Measurements from ENCODE around the gene PHLPP1.

The PHLPP1 gene

GRCh38 chr18:62876828-62877227 lies 161.5 kb downstream of the PHLPP1 start:
- no peak for TF ChIP-seq CTCF (IDR thresholded peaks at IDR 0.05; ENCODE audit: insufficient read depth, low read depth, low read length, missing control alignments)
- no peak overlapping the region for H3K4me3 ChIP-seq (ENCODE audit: low read depth, low read length)
- no peak for DNase-seq (ENCODE audit: low read depth)

GRCh38 chr18:62877411-62878221 lies 162.3 kb downstream of the PHLPP1 start:
- no peak overlapping the region for H3K4me3 ChIP-seq (ENCODE audit: low read depth, low read length)
- no peak for DNase-seq (ENCODE audit: low read depth)
- no peak for TF ChIP-seq CTCF (IDR thresholded peaks at IDR 0.05; ENCODE audit: insufficient read depth, low read depth, low read length, missing control alignments)

GRCh38 chr18:62878305-62878704 lies 163.0 kb downstream of the PHLPP1 start:
- DNase-seq (ENCODE audit: low read depth), result no peak
- H3K4me3 ChIP-seq (ENCODE audit: low read depth, low read length), result no peak overlapping the region
- TF ChIP-seq CTCF (IDR thresholded peaks at IDR 0.05; ENCODE audit: insufficient read depth, low read depth, low read length, missing control alignments), result no peak

- DNase-seq (ENCODE audit: low read depth), result no peak
- no peak for TF ChIP-seq CTCF (IDR thresholded peaks at IDR 0.05; ENCODE audit: insufficient read depth, low read depth, low read length, missing control alignments)
- H3K4me3 ChIP-seq (ENCODE audit: low read depth, low read length), result no peak overlapping the region
Measured at GRCh38 chr18:62880034-62880433, 164.7 kb downstream of the PHLPP1 start.

- no peak for TF ChIP-seq CTCF (IDR thresholded peaks at IDR 0.05; ENCODE audit: insufficient read depth, low read depth, low read length, missing control alignments)
- no peak for DNase-seq (ENCODE audit: low read depth)
- H3K4me3 ChIP-seq (ENCODE audit: low read depth, low read length), result no peak overlapping the region
Measured at GRCh38 chr18:62880673-62881364, 165.5 kb downstream of the PHLPP1 start.

- no peak for TF ChIP-seq CTCF (IDR thresholded peaks at IDR 0.05; ENCODE audit: insufficient read depth, low read depth, low read length, missing control alignments)
- DNase-seq (ENCODE audit: low read depth), result peak; percentile 20
- H3K4me3 ChIP-seq (ENCODE audit: low read depth, low read length), result no peak overlapping the region
Measured at GRCh38 chr18:62881509-62882016, 166.2 kb downstream of the PHLPP1 start.

Measured in GM12865 (cell line).